Spleen (tissue), 11 donors: Measurements from ENCODE around the gene AWAT1. TPM values are rescaled to one million over a fixed set of nuclear protein-coding genes. Genes with fewer than 3 reads are reported as not detected.

Experiments
- DNase-seq: peaks from one replicate; pipeline ENCODE4 v3.0.0-alpha.2; 2020
- H3K27ac ChIP-seq, 8 donors: fragments of 200-600 bp; sonication (generic) in 7 of 8; 1 replicate in 4 of 8; 2 replicates in 4 of 8; pipeline versions ENCODE4 v1.5.0 to v1.8.0; 2016 to 2021; ENCODE audit warnings: inconsistent platforms in 4 of 8, mild to moderate bottlenecking in 4 of 8, moderate library complexity in 1 of 8
- H3K27me3 ChIP-seq, 7 donors: fragments of 200-600 bp; sonication (generic) in 6 of 7; replicated peaks in 1 of 7; 1 replicate in 4 of 7; 2 replicates in 3 of 7; pipeline versions ENCODE4 v1.5.0 to v1.8.0; 2016 to 2021; ENCODE audit warnings: inconsistent platforms in 3 of 7, mild to moderate bottlenecking in 1 of 7
- H3K36me3 ChIP-seq, 6 donors: fragments of 200-600 bp; sonication (generic) in 5 of 6; 1 replicate in 4 of 6; 2 replicates in 2 of 6; pipeline versions ENCODE4 v1.5.0 to v1.8.0; 2016 to 2021; ENCODE audit warnings: inconsistent platforms in 2 of 6
- H3K4me1 ChIP-seq, 6 donors: fragments of 200-600 bp; sonication (generic) in 5 of 6; 1 replicate in 3 of 6; 2 replicates in 3 of 6; pipeline versions ENCODE4 v1.5.0 to v1.8.0; 2016 to 2021; ENCODE audit warnings: inconsistent platforms in 3 of 6
- H3K4me3 ChIP-seq, 8 donors: fragments of 200-600 bp; sonication (generic) in 7 of 8; 1 replicate in 4 of 8; 2 replicates in 4 of 8; pipeline versions ENCODE4 v1.5.0 to v1.8.0; 2016 to 2021; ENCODE audit warnings: inconsistent platforms in 4 of 8, mild to moderate bottlenecking in 4 of 8, moderate library complexity in 2 of 8
- H3K9me3 ChIP-seq, 8 donors: fragments of 200-600 bp; sonication (generic) in 7 of 8; 1 replicate in 4 of 8; 2 replicates in 4 of 8; pipeline versions ENCODE4 v1.5.0 to v1.8.0; 2016 to 2021; ENCODE audit warnings: inconsistent platforms in 4 of 8
- CTCF ChIP-seq, 11 experiments: fragments of 200-600 bp in 7 of 11; fragments of 450-650 bp in 4 of 11; sonication (generic) in 4 of 11; IDR thresholded peaks in 8 of 11; conservative IDR thresholded peaks in 3 of 11; 1 replicate in 7 of 11; 2 replicates in 4 of 11; pipeline versions ENCODE4 v1.4.0 to v1.8.0; 2016 to 2021; ENCODE audit warnings: antibody characterized with exemption in 11 of 11, inconsistent platforms in 4 of 11, mild to moderate bottlenecking in 1 of 11
- POLR2A ChIP-seq, 3 donors: fragments of 450-650 bp; IDR thresholded peaks; one replicate each; pipeline ENCODE4 v1.5.1; 2017; ENCODE audit warnings: antibody characterized with exemption in 3 of 3, mild to moderate bottlenecking in 1 of 3
- POLR2AphosphoS5 ChIP-seq, 3 donors: sonication (generic); formaldehyde crosslinking; IDR thresholded peaks; one replicate each; pipeline ENCODE4 v1.5.1; 2017; ENCODE audit warnings: antibody characterized with exemption in 3 of 3
- WGBS, 5 donors: extraction: QIAGEN DNeasy Blood & Tissue Kit in 3 of 5; methylation state at CpG; one replicate each; pipeline versions ENCODE4 v1.1.5 to v1.1.7; 2013 to 2018; 5-methylcytosine and 5-hydroxymethylcytosine counted together
- intact Hi-C: fragments of 100-400 bp; cut with DNase I; formaldehyde crosslinking; loops from one replicate; pipeline ENCODE4 v1.15.0; 2023; ENCODE audit warnings: low total_unique reads
- polyA plus RNA-seq, 3 donors: library from polyadenylated mRNA; stranded (reverse); fragments of 200-250 nt; gene quantifications; one replicate each; pipeline ENCODE4 v1.2.1, GENCODE V29; 2013
- total RNA-seq, 7 donors: library from RNA; depleted of rRNA in 3 of 7; stranded (reverse); fragments of >200 nt in 3 of 7; fragmentation: NEBNext Ultra II Directional in 4 of 7; extraction: Animal tissue kit (Norgen Biotek cat#: 25700) in 4 of 7; gene quantifications; one replicate each; pipeline versions ENCODE4 v1.1.0 to v1.2.1, GENCODE V29; 2016 to 2021
- donor health status: healthy with polysubstance abuse.
- donor health status: DM: no; HTN: no; CAD: no; lungs with moderate emphysema.
- donor health status: DM: no; HTN: no; CAD: no.
- donor health status: Bipolar disorder and iron deficiency.
- donor health status: healthy.
- donor health status: DM: no; HTN: no; CAD: no.
- donor health status: DM: yes; HTN: yes; CAD: no.

The AWAT1 gene
- total and polyA plus RNA-seq, 10 donors = not detected

GRCh38 chrX:70244881-70245280, 10.4 kb downstream of the AWAT1 start:
- Histone ChIP-seq H3K36me3 (no peaks in the 10 kb centered on the region), H3K4me1 (no peaks in the 10 kb centered on the region), H3K4me3 (no peak overlapping the region), H3K27me3 (no peaks in the 10 kb centered on the region), H3K9me3 (no peaks in the 10 kb centered on the region), H3K27ac (no peak overlapping the region)
- no peak for DNase-seq
- WGBS, 5 donors = 71 to 94% (median 88%) methylated on average over 6 of the region's 6 CpGs
- intact Hi-C loops = no loop called here
- TF ChIP-seq CTCF (IDR thresholded peaks at IDR 0.05 in 8 of 11, conservative IDR thresholded peaks at IDR 0.05 in 3 of 11) (no peak), POLR2AphosphoS5 (IDR thresholded peaks at IDR 0.05) (no peak), POLR2A (IDR thresholded peaks at IDR 0.05) (no peak)

GRCh38 chrX:70247252-70247651, 12.8 kb downstream of the AWAT1 start:
- DNase-seq = no peak
- TF ChIP-seq POLR2AphosphoS5 (IDR thresholded peaks at IDR 0.05) (no peak), POLR2A (IDR thresholded peaks at IDR 0.05) (no peak), CTCF (IDR thresholded peaks at IDR 0.05 in 8 of 11, conservative IDR thresholded peaks at IDR 0.05 in 3 of 11) (no peak)
- Histone ChIP-seq H3K27me3 (no peaks in the 10 kb centered on the region), H3K9me3 (no peaks in the 10 kb centered on the region), H3K36me3 (no peaks in the 10 kb centered on the region), H3K4me1 (no peaks in the 10 kb centered on the region), H3K4me3 (no peak overlapping the region), H3K27ac (no peak overlapping the region)
- WGBS, 5 donors = 90 to 100% (median 96%) methylated on average over 2 of the region's 2 CpGs
- intact Hi-C loops = no loop called here

- no peaks in the 10 kb centered on the region for H3K36me3 ChIP-seq
- H3K4me3 ChIP-seq = no peak overlapping the region
- 42 to 73% (median 65%) methylated on average over 2 of the region's 2 CpGs for WGBS, 5 donors
- H3K9me3 ChIP-seq = no peaks in the 10 kb centered on the region
- no peak for DNase-seq
- H3K27me3 ChIP-seq = no peaks in the 10 kb centered on the region
- no peaks in the 10 kb centered on the region for H3K4me1 ChIP-seq
- no peak overlapping the region for H3K27ac ChIP-seq
- intact Hi-C loops = no loop called here
- TF ChIP-seq CTCF (IDR thresholded peaks at IDR 0.05 in 8 of 11, conservative IDR thresholded peaks at IDR 0.05 in 3 of 11) (no peak), POLR2A (IDR thresholded peaks at IDR 0.05) (no peak), POLR2AphosphoS5 (IDR thresholded peaks at IDR 0.05) (no peak)
Measured at GRCh38 chrX:70252491-70252890, 18.0 kb downstream of the AWAT1 start.

- no peak overlapping the region for H3K4me3 ChIP-seq
- H3K27me3 ChIP-seq = no peaks in the 10 kb centered on the region
- H3K36me3 ChIP-seq = no peaks in the 10 kb centered on the region
- no peaks in the 10 kb centered on the region for H3K4me1 ChIP-seq
- H3K27ac ChIP-seq = no peak overlapping the region
- no peak for DNase-seq
- intact Hi-C loops = no loop called here
- TF ChIP-seq CTCF (IDR thresholded peaks at IDR 0.05 in 8 of 11, conservative IDR thresholded peaks at IDR 0.05 in 3 of 11) (no peak), POLR2A (IDR thresholded peaks at IDR 0.05) (no peak), POLR2AphosphoS5 (IDR thresholded peaks at IDR 0.05) (no peak)
- WGBS, 5 donors = 57 to 78% (median 67%) methylated on average over 3 of the region's 3 CpGs
- no peaks in the 10 kb centered on the region for H3K9me3 ChIP-seq
Measured at GRCh38 chrX:70253377-70254062, 19.1 kb downstream of the AWAT1 start.
